H1 (cell line): ENCODE results near the gene SGO2. TPM values are rescaled to one million over a fixed set of nuclear protein-coding genes. Genes with fewer than 3 reads are reported as not detected.

Experiments used
- CHD7 ChIP-seq: fragments of 300-600 bp; sonication (generic); IDR thresholded peaks from 2 replicates; pipeline ENCODE4 v1.7.1; 2012; ENCODE audit warnings: low read length, moderate library complexity, mild to moderate bottlenecking, inconsistent platforms; ENCODE audit not compliant: insufficient replicate concordance
- JUND ChIP-seq: IDR thresholded peaks from 2 replicates; pipeline ENCODE4 v1.6.1; 2011; ENCODE audit warnings: mild to moderate bottlenecking, improper control_type of control experiment, low read length
- SUZ12 ChIP-seq: fragments of 200-600 bp; sonication (generic); IDR thresholded peaks from 2 replicates; pipeline ENCODE4 v1.6.1; 2012; ENCODE audit warnings: mild to moderate bottlenecking, inconsistent platforms, low read length, moderate library complexity, mixed read lengths
- TAF7 ChIP-seq: optimal IDR thresholded peaks from 2 replicates; pipeline ENCODE3; 2011; ENCODE audit warnings: low read depth, mild to moderate bottlenecking, inconsistent platforms, low read length, moderate library complexity, borderline replicate concordance
- polyA plus RNA-seq, 7 experiments: library from polyadenylated mRNA; depleted of rRNA in 3 of 7; stranded (reverse) in 5 of 7; unstranded in 2 of 7; fragments of >200 nt in 5 of 7; fragments of 200-250 nt in 2 of 7; gene quantifications; 1 replicate in 5 of 7; 2 replicates in 1 of 7; 4 replicates in 1 of 7; pipeline versions ENCODE4 v1.2.1 to v1.2.3, GENCODE V29; 2011 to 2013; ENCODE audit warnings: missing spikeins in 2 of 7, mixed read lengths in 2 of 7
- total RNA-seq: library from RNA; stranded (reverse); fragmentation: NEBNext Ultra II Directional; extraction: Animal tissue kit (Norgen Biotek cat#: 25700); gene quantifications from 2 replicates; pipeline ENCODE4 v1.2.1, GENCODE V29; 2021

SGO2 gene
- total and polyA plus RNA-seq, 2 of the 8 experiments (the other 6 are each of a cell fraction or from before 2014, with no cell fraction given), result 2.4 to 33.2 TPM

- TF ChIP-seq SUZ12, result no peak
- no peak for TF ChIP-seq TAF7
- TF ChIP-seq CHD7, result no peak
- no peak for TF ChIP-seq JUND
Observed at GRCh38 chr2:200600549-200601225, 74.7 kb downstream of the SGO2 start (continued).
